GM12801 (cell line): ENCODE measurements around the gene OR5B21.

ENCODE experiments used
- TF ChIP-seq, protein P1 (sequence below): IDR thresholded peaks from one replicate; pipeline ENCODE4 v1.5.1; 2011; ENCODE audit warnings: control low read depth; ENCODE audit not compliant: insufficient read length; ENCODE audit errors: extremely low read depth

Gene OR5B21

DNA sequence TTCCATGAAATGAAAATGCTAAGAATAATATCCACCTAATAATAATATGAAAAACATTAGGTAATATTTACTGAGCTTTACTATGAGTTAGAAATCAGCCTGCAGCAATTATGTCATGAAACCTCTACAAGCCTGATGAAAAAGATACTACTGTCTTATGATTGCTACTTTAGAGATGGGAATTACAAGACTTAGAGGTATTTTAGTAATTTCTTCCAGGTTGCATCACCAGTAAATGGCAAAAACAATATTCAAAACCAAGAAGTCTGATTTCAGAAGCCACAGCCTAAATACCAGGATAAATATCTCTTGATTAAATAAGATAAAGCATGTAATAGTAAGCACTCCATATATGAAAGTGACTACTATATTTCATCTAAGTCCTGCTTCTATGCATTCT lies 13.8 kb downstream of the OR5B21 start:
- TF ChIP-seq, protein P1, sequence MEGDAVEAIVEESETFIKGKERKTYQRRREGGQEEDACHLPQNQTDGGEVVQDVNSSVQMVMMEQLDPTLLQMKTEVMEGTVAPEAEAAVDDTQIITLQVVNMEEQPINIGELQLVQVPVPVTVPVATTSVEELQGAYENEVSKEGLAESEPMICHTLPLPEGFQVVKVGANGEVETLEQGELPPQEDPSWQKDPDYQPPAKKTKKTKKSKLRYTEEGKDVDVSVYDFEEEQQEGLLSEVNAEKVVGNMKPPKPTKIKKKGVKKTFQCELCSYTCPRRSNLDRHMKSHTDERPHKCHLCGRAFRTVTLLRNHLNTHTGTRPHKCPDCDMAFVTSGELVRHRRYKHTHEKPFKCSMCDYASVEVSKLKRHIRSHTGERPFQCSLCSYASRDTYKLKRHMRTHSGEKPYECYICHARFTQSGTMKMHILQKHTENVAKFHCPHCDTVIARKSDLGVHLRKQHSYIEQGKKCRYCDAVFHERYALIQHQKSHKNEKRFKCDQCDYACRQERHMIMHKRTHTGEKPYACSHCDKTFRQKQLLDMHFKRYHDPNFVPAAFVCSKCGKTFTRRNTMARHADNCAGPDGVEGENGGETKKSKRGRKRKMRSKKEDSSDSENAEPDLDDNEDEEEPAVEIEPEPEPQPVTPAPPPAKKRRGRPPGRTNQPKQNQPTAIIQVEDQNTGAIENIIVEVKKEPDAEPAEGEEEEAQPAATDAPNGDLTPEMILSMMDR, result no peak

DNA sequence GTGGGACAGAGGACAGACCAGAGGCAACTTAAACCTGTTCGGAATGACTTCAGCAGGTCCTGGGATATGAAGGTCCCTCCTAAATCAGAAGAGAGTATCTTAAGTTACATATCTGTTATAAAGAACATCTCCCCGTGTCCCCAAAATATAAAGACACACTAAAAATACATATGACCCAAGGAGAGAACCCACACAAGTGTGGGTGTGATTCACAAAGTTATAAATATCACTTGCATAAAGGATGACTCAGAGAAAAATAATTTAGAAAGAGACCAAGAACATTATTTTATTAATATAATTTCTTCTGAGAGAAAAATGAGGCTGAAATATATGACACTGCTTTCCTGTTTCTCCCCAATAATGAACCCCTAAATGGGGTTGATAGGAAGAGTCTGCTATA lies 14.2 kb downstream of the OR5B21 start:
- TF ChIP-seq, protein P1, result no peak

DNA sequence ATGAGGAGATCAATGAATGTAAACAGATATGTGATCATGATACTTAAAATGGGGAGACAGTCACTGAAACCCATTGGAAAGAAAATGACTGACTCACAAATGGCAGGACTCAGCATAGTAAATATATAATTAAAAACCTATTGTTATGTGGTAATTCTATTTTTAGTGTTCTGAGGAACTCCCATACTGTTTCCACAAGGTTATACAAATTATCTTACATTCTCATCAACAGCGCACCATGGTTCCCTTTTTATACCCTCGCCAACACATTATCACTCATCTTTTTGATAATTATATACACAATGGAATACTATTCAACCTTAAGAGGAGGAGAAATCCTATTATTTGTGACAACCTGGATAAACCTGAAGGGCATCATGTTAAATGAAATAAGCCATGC lies 17.1 kb downstream of the OR5B21 start:
- TF ChIP-seq, protein P1, result no peak

DNA sequence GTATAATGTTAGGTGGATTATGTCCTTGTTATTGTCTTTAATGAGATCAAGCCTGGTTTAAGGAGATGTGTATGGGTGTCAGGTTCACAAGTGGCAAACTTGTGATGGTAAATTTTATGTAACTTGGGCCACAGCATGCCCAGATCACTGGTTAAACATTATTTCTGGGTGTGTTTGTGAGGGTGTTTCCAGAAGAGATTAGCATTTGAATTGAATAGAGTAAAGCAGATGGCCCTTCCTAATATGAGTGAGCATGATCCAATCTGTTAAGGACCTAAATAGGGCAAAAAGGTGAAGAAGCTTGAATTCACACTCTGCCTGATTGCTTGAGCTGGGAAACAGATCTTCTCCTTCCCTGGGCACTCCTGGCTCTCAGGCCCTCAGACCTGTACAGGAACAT lies 20.7 kb downstream of the OR5B21 start:
- TF ChIP-seq, protein P1, result no peak

DNA sequence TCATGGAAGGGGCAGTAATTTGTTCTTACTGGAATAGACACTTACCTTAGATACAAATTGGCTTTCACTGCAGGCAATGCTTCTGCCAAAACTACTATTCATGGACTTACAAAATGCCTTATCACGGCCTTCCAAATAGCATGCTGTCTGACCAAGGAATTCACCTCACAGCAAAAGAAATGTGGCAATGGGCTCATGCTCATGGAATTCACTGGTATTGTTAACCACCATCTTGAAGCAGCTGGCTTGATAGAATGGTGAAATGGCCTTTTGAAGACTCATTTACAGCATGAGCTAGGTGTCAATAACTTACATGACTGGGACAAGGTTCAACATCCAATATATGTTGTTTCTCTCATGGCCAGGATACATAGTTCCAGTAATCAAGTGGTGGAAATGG lies 21.9 kb downstream of the OR5B21 start:
- TF ChIP-seq, protein P1, result no peak

DNA sequence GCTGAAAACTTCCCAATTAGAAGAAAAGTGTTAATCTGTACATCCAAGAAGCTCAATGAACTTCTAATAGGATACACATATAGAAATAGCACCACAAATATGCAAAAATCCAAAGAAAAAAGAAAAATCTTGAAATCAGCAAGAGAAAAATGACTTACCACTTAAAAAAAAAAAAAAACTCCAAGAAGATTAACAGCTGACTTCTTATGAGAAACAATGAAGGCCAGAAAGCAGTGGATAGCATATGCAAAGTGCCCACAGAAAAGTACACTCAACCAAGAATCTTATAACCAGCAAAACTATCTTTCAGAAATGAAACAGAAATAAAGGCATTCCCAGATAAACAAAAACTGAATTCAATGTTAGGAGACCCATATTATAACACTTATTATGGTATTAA lies 36.0 kb downstream of the OR5B21 start:
- TF ChIP-seq, protein P1, result no peak

DNA sequence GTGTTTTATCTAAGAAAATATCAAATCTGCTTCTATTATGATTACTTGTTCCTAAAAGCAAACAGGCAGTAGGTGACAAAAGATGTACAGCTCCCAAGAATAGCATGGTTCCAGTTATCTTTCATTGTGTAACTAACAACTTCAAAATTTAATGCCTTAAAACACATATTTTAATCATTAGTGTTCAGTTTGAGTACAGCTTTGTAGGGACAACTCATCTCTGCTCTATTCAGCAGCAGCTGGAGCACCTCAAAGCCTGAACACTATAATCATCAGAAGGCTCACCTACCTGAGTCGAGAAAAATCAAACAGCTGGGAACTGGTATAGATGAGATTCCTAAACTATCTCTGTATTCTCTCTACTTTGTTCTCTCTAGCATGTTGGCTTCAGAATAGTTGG lies 41.6 kb downstream of the OR5B21 start:
- TF ChIP-seq, protein P1, result no peak

DNA sequence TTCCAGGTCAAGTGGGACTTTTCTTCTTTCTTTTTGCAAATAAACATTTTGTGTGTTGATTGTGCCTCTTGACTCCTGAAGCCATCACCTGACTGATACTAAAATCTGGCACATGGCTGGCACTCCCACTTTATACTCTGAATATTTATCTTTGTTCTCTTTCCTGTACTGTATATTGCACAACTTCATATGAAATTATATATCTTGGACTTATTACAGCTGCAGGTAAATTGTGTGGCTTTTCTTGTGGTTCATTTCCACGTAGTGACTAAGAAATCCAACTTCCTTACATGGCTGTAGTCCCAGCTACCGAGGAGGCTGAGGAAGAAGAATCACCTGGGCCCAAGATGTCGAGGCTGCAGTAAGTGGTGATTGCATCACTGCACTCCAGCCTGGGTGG lies 42.2 kb downstream of the OR5B21 start:
- TF ChIP-seq, protein P1, result no peak
